Epidermal melanocyte (primary cell): ENCODE measurements around the gene FLG.
"Not testable (repeated sequence)": the region's sequence is repeated elsewhere in the genome, so short reads cannot be mapped to it uniquely, and the experiment has no call there.

ENCODE experiments used
- DNase-seq: peaks from one replicate; pipeline ENCODE4 v3.0.0; 2011; ENCODE audit warnings: low spot score; ENCODE audit not compliant: insufficient read length

Gene FLG

DNA sequence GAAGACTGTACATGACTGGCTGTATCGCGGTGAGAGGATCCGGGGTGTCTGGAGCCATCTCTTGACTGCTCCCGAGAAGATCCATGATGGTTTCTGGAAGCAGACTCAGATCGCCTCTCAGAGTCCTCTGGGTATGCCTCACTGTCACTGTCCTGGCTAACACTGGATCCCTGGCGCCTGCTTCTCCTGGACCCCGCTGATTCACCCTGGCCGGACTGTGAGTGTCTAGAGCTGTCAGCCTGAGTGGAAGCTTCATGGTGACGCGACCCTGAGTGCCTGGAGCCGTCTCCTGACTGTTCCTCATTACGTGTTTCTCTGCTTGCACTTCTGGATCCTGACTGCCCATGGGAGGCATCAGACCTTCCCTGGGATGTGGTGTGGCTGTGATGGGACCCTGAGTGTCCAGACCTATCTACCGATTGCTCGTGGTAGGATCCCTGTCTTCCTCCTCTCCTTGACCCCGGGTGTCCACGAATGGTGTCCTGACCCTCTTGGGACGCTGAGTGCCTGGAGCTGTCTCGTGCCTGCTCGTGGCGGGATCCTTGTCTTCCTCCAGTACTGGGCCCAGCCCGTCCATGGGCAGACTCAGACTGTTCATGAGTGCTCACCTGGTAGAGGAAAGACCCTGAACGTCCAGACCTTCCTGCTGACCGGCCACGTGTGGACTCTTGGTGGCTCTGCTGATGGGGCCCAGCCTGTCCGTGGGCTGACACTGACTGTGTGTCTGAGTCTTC, 21.7 kb downstream of the FLG start:
- not testable (repeated sequence) for DNase-seq

GRCh38 chr1:152256394-152256793, 68.6 kb downstream of the FLG start:
- not testable (repeated sequence) for DNase-seq
